ENCODE results near the gene URI1. TPM values are rescaled to one million over a fixed set of nuclear protein-coding genes. Genes with fewer than 3 reads are reported as not detected.

The URI1 gene
- total RNA-seq, 4 donors from 2014 or later = 65.0 to 84.4 (median 71.9) TPM

GRCh38 chr19:29939628-29940027 is 2.4 kb upstream of the URI1 start:
- Histone ChIP-seq H3K27me3 (no peaks in the 10 kb centered on the region), H3K9me3 (peaks cover 0 to 26% (median 0%) of the 10 kb centered on the region in 3 donors), H3K36me3 (no peaks in the 10 kb centered on the region), H3K4me1 (peaks cover 0 to 32% (median 4%) of the 10 kb centered on the region in 3 donors), H3K27ac (no peak overlapping the region), H3K4me3 (no peak overlapping the region)
- TF ChIP-seq CTCF (IDR thresholded peaks at IDR 0.05) (no peak), POLR2A (IDR thresholded peaks at IDR 0.05) (no peak), POLR2AphosphoS5 (IDR thresholded peaks at IDR 0.05) (no peak), EP300 (IDR thresholded peaks at IDR 0.05) (no peak)
- no peak for ATAC-seq
- 83 to 86% methylated on average over 1 of the region's 1 CpG for WGBS, 2 donors (ENCODE audit: low coverage in 1 of 2)

GRCh38 chr19:29940971-29941585 is 961 bp upstream of the URI1 start:
- Histone ChIP-seq H3K27ac (no peak overlapping the region), H3K27me3 (no peaks in the 10 kb centered on the region), H3K9me3 (peaks cover 0 to 12% (median 0%) of the 10 kb centered on the region in 3 donors), H3K4me1 (peaks cover 0 to 47% (median 9%) of the 10 kb centered on the region in 3 donors), H3K36me3 (no peaks in the 10 kb centered on the region), H3K4me3 (peak overlapping the region in 1 of 2 donors; percentile 87)
- no peak for ATAC-seq
- WGBS, 2 donors (ENCODE audit: low coverage in 1 of 2) = 74 to 87% methylated on average over 8 to 9 of the region's 9 CpGs
- no peak for TF ChIP-seq CTCF (IDR thresholded peaks at IDR 0.05)
- TF ChIP-seq EP300 (IDR thresholded peaks at IDR 0.05) = no peak
- TF ChIP-seq POLR2AphosphoS5 (IDR thresholded peaks at IDR 0.05) = no peak
- TF ChIP-seq POLR2A (IDR thresholded peaks at IDR 0.05) = no peak

GRCh38 chr19:29942404-29943261 is 594 bp downstream of the URI1 start:
- peak; percentile 81 for ATAC-seq
- Histone ChIP-seq H3K9me3 (no peaks in the 10 kb centered on the region), H3K27ac (peak overlapping the region; percentile 12 to 86 (median 86)), H3K36me3 (no peaks in the 10 kb centered on the region), H3K27me3 (no peaks in the 10 kb centered on the region), H3K4me1 (peaks cover 0 to 61% (median 9%) of the 10 kb centered on the region in 3 donors), H3K4me3 (peak overlapping the region; percentile 70 to 87)
- no peak for TF ChIP-seq CTCF (IDR thresholded peaks at IDR 0.05)
- no peak for TF ChIP-seq POLR2AphosphoS5 (IDR thresholded peaks at IDR 0.05)
- no peak for TF ChIP-seq EP300 (IDR thresholded peaks at IDR 0.05)
- TF ChIP-seq POLR2A (IDR thresholded peaks at IDR 0.05) = no peak
- 3 to 6% methylated on average over 14 to 16 of the region's 79 CpGs for WGBS, 2 donors (ENCODE audit: low coverage in 1 of 2)

- 60 to 77% methylated on average over 6 to 8 of the region's 8 CpGs for WGBS, 2 donors (ENCODE audit: low coverage in 1 of 2)
- H3K36me3 ChIP-seq = no peaks in the 10 kb centered on the region
- H3K4me1 ChIP-seq = peaks cover 0 to 61% (median 9%) of the 10 kb centered on the region in 3 donors
- H3K4me3 ChIP-seq = peak overlapping the region in 1 of 2 donors; percentile 87
- TF ChIP-seq EP300 (IDR thresholded peaks at IDR 0.05) = no peak
- peak overlapping the region in 1 of 4 donors; percentile 85 for H3K27ac ChIP-seq
- H3K9me3 ChIP-seq = no peaks in the 10 kb centered on the region
- ATAC-seq = no peak
- H3K27me3 ChIP-seq = no peaks in the 10 kb centered on the region
Observed at GRCh38 chr19:29943615-29944014, 1.6 kb downstream of the URI1 start.

GRCh38 chr19:29944390-29945012 is 2.5 kb downstream of the URI1 start:
- Histone ChIP-seq H3K4me3 (no peak overlapping the region), H3K36me3 (no peaks in the 10 kb centered on the region), H3K9me3 (no peaks in the 10 kb centered on the region), H3K27ac (peak overlapping the region in 2 of 4 donors; percentile 40 to 56), H3K27me3 (no peaks in the 10 kb centered on the region), H3K4me1 (peaks cover 0 to 61% (median 9%) of the 10 kb centered on the region in 3 donors)
- TF ChIP-seq POLR2A (IDR thresholded peaks at IDR 0.05) (no peak), CTCF (IDR thresholded peaks at IDR 0.05) (no peak), POLR2AphosphoS5 (IDR thresholded peaks at IDR 0.05) (no peak), EP300 (IDR thresholded peaks at IDR 0.05) (no peak)
- WGBS, 2 donors (ENCODE audit: low coverage in 1 of 2) = 52 to 60% methylated on average over 8 of the region's 8 CpGs
- ATAC-seq = no peak
